NB4 (cell line): ENCODE measurements around the gene SELENOP.

Experiments
- CTCF ChIP-seq: IDR thresholded peaks from one replicate; pipeline ENCODE4 v1.5.1; 2012; ENCODE audit warnings: low read depth, low read length
- MAX ChIP-seq: IDR thresholded peaks from 2 replicates; pipeline ENCODE4 v1.6.1; 2011; ENCODE audit warnings: low read depth, low read length
- POLR2A ChIP-seq: IDR thresholded peaks from 2 replicates; pipeline ENCODE4 v1.6.1; 2011; ENCODE audit warnings: mild to moderate bottlenecking; ENCODE audit not compliant: insufficient read length; ENCODE audit errors: extremely low read depth

- TF ChIP-seq CTCF (no peak), POLR2A (no peak), MAX (no peak)
These were observed 10.1 kb downstream of the SELENOP start for GRCh38 chr5:42801516-42802166.
